Vagina (tissue), 2 donors: Measurements from ENCODE around the gene PIEZO2.

Experiments
- CTCF ChIP-seq, 3 experiments: fragments of 450-650 bp in 2 of 3; fragments of 200-600 bp in 1 of 3; sonication (generic) in 1 of 3; IDR thresholded peaks; one replicate each; pipeline ENCODE4 v1.5.1; 2017 to 2019; ENCODE audit warnings: antibody characterized with exemption in 3 of 3, mild to moderate bottlenecking in 2 of 3, moderate library complexity in 2 of 3
- POLR2A ChIP-seq, 2 donors: fragments of 450-650 bp; IDR thresholded peaks; one replicate each; pipeline ENCODE4 v1.6.1; 2017; ENCODE audit warnings: antibody characterized with exemption in 2 of 2, mild to moderate bottlenecking in 2 of 2, moderate library complexity in 2 of 2

GRCh38 chr18:10776493-10776892 lies 372.9 kb downstream of the PIEZO2 start:
- TF ChIP-seq CTCF (IDR thresholded peaks at IDR 0.05) (no peak), POLR2A (IDR thresholded peaks at IDR 0.05) (no peak)
